ENCODE results near the gene HLCS.

The HLCS gene

DNA sequence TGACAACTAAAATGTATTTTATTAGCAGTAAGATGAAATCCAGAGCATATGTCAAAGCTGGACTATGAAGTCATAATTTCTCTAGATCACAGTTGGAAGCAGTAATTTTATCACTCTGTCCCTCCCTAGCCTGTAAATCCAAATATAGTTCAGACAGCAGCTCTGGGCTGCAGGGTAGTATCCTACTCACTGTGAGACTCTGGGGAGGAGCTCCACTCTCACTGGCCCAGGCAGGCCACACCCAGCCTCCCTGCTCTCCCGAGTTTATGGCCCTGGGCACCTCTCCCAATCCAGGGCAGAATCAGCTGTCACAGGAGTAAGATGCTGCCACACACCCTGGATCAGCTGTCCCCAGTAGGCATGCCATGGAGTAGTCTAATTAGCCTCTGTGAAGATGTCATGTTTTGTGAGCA, 131.1 kb downstream of the HLCS start:
- H3K4me3 ChIP-seq (replicated peaks; ENCODE audit: low read depth, low read length): no peak overlapping the region
- no peak for DNase-seq (ENCODE audit: extremely low read depth, low read depth)
- TF ChIP-seq, protein P1, sequence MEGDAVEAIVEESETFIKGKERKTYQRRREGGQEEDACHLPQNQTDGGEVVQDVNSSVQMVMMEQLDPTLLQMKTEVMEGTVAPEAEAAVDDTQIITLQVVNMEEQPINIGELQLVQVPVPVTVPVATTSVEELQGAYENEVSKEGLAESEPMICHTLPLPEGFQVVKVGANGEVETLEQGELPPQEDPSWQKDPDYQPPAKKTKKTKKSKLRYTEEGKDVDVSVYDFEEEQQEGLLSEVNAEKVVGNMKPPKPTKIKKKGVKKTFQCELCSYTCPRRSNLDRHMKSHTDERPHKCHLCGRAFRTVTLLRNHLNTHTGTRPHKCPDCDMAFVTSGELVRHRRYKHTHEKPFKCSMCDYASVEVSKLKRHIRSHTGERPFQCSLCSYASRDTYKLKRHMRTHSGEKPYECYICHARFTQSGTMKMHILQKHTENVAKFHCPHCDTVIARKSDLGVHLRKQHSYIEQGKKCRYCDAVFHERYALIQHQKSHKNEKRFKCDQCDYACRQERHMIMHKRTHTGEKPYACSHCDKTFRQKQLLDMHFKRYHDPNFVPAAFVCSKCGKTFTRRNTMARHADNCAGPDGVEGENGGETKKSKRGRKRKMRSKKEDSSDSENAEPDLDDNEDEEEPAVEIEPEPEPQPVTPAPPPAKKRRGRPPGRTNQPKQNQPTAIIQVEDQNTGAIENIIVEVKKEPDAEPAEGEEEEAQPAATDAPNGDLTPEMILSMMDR (IDR thresholded peaks at IDR 0.05; ENCODE audit: low read depth, low read length, missing control alignments): no peak

DNA sequence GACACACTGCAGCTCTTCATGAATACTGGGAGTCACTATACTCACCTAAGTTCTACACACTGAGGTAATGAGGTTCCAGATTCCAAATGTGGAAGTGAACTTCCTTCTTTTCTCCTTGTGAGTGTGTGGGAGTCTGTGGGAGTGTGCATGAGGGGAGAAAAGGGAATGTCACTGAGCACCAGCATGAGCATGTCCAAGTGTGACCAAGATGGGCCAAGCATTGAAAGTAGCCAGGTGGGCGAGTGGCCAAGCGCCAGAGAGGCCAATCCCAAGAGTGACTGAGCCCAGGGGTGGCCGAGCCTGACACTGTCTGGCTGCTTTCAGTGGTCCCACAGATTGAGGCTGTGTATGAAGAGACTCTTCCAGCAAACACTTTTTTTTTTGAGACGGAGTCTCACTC, 132.3 kb downstream of the HLCS start:
- H3K4me3 ChIP-seq (replicated peaks; ENCODE audit: low read depth, low read length): no peak overlapping the region
- TF ChIP-seq, protein P1 (IDR thresholded peaks at IDR 0.05; ENCODE audit: low read depth, low read length, missing control alignments): no peak
- no peak for DNase-seq (ENCODE audit: extremely low read depth, low read depth)

DNA sequence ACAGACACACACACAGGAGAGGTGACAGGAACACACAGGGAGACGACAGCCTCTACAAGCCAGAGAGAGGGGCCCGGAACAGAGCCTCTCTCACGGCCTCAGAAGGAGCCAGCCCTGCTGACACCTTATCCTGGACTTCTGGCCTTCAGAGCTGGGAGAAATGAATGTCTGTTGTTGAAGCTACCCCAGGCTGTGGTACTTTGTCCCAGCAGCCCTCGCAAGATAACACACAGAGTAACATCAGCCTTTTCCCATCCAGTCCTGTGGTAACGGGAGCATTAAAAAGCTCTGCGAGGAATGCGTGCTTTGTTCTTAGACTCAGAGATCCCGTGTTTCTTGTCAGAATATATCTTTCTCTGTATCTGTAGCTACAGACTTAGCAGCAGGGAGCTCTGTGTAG, 136.4 kb downstream of the HLCS start:
- H3K4me3 ChIP-seq (replicated peaks; ENCODE audit: low read depth, low read length): no peak overlapping the region
- no peak for DNase-seq (ENCODE audit: extremely low read depth, low read depth)
- TF ChIP-seq, protein P1 (IDR thresholded peaks at IDR 0.05; ENCODE audit: low read depth, low read length, missing control alignments): no peak

DNA sequence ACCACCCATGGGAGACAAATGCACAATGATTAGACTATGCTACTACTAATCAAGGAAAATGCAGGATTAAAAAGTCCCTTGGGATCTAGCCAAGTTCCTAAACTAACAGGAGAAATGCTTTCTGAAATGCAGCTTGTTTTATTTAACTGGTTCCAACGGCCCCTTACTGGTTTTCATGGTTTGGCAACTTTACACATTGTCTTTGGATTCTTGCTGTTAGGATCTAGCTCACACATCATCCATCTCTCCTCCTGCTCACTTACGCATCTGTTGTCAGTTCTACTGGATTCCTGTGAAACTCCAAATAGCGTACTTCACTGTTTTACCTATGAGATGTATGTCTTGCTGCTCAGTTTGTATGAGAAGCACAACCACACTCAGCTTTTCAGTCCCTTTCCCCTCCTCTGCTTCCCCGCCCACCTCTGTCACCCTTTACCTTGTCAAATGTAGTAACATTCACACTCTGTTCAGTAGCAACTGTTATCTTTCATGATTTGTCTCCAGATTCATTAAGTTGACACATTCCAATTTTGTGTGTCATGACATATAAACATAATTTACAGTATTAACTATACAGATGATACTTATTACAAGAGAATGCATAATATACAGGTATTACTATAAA, 137.5 kb downstream of the HLCS start:
- no peak for DNase-seq (ENCODE audit: extremely low read depth, low read depth)
- TF ChIP-seq, protein P1 (IDR thresholded peaks at IDR 0.05; ENCODE audit: low read depth, low read length, missing control alignments): no peak
- H3K4me3 ChIP-seq (replicated peaks; ENCODE audit: low read depth, low read length): no peak overlapping the region

DNA sequence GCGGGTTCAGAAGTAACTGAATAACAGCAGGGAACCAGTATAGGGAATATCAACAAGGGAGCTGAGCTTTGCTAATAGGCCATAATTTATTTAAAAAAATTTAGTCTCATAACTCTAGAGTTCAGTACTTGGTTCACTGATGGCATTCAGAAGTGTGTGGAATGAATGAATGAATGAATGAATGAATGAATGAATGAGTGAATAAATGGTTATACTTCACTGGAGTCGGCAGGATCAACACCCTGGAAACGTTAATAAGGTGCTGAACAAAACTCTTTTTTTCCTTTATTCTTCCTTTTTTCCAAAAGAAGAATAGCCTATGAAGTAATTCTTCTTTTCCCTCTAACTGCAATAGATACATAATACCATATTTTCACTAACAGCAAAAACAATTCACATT, 138.3 kb downstream of the HLCS start:
- TF ChIP-seq, protein P1 (IDR thresholded peaks at IDR 0.05; ENCODE audit: low read depth, low read length, missing control alignments): no peak
- DNase-seq (ENCODE audit: extremely low read depth, low read depth): no peak
- no peak overlapping the region for H3K4me3 ChIP-seq (replicated peaks; ENCODE audit: low read depth, low read length)

DNA sequence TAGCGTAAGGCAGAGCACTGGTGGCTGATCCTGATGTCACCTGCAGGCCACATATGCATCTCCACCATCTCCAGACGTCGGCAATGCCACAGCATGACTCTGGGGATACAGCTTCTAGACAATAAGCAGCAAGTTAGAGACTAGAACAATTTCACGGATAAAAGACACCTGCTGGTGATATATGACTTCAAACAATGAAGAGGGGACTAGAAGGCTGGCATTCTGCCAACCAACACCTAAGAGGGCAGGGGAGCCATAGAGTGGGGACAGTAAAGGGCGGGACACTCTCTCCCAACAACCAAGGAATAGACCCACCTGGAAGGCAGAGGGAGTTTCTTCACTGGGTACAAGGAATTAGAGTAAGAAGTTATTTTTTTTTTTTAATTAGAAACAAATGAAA, 140.8 kb downstream of the HLCS start:
- TF ChIP-seq, protein P1 (IDR thresholded peaks at IDR 0.05; ENCODE audit: low read depth, low read length, missing control alignments): no peak
- DNase-seq (ENCODE audit: extremely low read depth, low read depth): no peak
- no peak overlapping the region for H3K4me3 ChIP-seq (replicated peaks; ENCODE audit: low read depth, low read length)

DNA sequence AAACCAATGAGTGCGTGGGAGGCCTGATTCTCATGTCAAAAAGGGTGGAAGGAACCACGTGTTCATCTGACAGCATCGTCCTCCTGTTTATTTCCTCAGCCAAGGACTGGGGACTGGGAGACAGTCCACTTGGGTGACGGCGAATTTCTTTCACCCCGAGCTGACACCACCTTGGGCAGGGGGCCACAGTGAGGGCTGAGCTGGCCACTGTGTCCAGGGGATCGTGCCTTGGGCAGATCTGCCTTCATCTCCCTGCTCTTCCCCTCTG, 145.5 kb downstream of the HLCS start:
- no peak overlapping the region for H3K4me3 ChIP-seq (replicated peaks; ENCODE audit: low read depth, low read length)
- DNase-seq (ENCODE audit: extremely low read depth, low read depth): no peak
- TF ChIP-seq, protein P1 (IDR thresholded peaks at IDR 0.05; ENCODE audit: low read depth, low read length, missing control alignments): no peak
